ENCODE results near the gene OPCML. TPM values are rescaled to one million over a fixed set of nuclear protein-coding genes. Genes with fewer than 3 reads are reported as not detected.

OPCML gene
- total and polyA plus RNA-seq, 2 experiments from 2014 or later = 1.2 to 4.4 TPM

DNA sequence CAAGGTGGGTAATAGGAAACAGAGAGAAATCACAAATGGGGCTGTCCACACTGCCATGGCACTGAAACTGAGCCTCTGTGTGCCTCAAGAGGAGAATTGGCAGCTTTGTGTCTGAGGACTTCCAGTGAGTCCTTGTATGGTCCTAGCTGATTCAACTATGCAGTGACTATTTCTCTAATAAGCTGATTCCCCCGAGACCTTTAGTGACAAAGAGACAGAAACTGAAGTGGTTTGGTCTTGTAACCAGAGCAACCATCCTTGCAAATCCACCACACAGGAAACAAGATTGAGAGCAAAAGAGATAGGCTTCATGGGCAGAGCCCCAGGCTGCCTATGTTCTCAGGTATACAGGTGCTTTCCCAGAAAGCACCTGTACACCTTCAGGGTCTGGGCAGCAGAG lies 1123.4 kb downstream of the OPCML start:
- H3K4me3 ChIP-seq = no peak overlapping the region
- H3K9me3 Mint-ChIP-seq = no peaks in the 10 kb centered on the region
- H3F3A ChIP-seq (replicated peaks; ENCODE audit: low read depth) = no peaks in the 10 kb centered on the region
- no peaks in the 10 kb centered on the region for H4K20me1 ChIP-seq (replicated peaks; ENCODE audit: insufficient read depth)
- peaks cover 15% of the 10 kb centered on the region; the same call in 1 of the 2 replicates for H3K4me1 ChIP-seq (ENCODE audit: insufficient read depth)
- TF ChIP-seq ZNF331 (CRISPR knock-in tag; IDR thresholded peaks at IDR 0.05; ENCODE audit: low read depth) (no peak), EZH2 (IDR thresholded peaks at IDR 0.05; ENCODE audit: low read depth, unreplicated experiment) (no peak), JUNB (IDR thresholded peaks at IDR 0.05; ENCODE audit: unreplicated experiment) (no peak), EZH2phosphoT487 (IDR thresholded peaks at IDR 0.05; ENCODE audit: unreplicated experiment) (no peak), ZNF114 (CRISPR knock-in tag; IDR thresholded peaks at IDR 0.05) (no peak), CREB1 (CRISPR knock-in tag; IDR thresholded peaks at IDR 0.05; ENCODE audit: low read depth) (no peak), POLR2AphosphoS5 (IDR thresholded peaks at IDR 0.05; ENCODE audit: low read depth) (no peak), STAT1 (IDR thresholded peaks at IDR 0.05; ENCODE audit: unreplicated experiment) (no peak), NANOG (IDR thresholded peaks at IDR 0.05; ENCODE audit: borderline replicate concordance) (no peak)
- TF ChIP-seq, protein P1, sequence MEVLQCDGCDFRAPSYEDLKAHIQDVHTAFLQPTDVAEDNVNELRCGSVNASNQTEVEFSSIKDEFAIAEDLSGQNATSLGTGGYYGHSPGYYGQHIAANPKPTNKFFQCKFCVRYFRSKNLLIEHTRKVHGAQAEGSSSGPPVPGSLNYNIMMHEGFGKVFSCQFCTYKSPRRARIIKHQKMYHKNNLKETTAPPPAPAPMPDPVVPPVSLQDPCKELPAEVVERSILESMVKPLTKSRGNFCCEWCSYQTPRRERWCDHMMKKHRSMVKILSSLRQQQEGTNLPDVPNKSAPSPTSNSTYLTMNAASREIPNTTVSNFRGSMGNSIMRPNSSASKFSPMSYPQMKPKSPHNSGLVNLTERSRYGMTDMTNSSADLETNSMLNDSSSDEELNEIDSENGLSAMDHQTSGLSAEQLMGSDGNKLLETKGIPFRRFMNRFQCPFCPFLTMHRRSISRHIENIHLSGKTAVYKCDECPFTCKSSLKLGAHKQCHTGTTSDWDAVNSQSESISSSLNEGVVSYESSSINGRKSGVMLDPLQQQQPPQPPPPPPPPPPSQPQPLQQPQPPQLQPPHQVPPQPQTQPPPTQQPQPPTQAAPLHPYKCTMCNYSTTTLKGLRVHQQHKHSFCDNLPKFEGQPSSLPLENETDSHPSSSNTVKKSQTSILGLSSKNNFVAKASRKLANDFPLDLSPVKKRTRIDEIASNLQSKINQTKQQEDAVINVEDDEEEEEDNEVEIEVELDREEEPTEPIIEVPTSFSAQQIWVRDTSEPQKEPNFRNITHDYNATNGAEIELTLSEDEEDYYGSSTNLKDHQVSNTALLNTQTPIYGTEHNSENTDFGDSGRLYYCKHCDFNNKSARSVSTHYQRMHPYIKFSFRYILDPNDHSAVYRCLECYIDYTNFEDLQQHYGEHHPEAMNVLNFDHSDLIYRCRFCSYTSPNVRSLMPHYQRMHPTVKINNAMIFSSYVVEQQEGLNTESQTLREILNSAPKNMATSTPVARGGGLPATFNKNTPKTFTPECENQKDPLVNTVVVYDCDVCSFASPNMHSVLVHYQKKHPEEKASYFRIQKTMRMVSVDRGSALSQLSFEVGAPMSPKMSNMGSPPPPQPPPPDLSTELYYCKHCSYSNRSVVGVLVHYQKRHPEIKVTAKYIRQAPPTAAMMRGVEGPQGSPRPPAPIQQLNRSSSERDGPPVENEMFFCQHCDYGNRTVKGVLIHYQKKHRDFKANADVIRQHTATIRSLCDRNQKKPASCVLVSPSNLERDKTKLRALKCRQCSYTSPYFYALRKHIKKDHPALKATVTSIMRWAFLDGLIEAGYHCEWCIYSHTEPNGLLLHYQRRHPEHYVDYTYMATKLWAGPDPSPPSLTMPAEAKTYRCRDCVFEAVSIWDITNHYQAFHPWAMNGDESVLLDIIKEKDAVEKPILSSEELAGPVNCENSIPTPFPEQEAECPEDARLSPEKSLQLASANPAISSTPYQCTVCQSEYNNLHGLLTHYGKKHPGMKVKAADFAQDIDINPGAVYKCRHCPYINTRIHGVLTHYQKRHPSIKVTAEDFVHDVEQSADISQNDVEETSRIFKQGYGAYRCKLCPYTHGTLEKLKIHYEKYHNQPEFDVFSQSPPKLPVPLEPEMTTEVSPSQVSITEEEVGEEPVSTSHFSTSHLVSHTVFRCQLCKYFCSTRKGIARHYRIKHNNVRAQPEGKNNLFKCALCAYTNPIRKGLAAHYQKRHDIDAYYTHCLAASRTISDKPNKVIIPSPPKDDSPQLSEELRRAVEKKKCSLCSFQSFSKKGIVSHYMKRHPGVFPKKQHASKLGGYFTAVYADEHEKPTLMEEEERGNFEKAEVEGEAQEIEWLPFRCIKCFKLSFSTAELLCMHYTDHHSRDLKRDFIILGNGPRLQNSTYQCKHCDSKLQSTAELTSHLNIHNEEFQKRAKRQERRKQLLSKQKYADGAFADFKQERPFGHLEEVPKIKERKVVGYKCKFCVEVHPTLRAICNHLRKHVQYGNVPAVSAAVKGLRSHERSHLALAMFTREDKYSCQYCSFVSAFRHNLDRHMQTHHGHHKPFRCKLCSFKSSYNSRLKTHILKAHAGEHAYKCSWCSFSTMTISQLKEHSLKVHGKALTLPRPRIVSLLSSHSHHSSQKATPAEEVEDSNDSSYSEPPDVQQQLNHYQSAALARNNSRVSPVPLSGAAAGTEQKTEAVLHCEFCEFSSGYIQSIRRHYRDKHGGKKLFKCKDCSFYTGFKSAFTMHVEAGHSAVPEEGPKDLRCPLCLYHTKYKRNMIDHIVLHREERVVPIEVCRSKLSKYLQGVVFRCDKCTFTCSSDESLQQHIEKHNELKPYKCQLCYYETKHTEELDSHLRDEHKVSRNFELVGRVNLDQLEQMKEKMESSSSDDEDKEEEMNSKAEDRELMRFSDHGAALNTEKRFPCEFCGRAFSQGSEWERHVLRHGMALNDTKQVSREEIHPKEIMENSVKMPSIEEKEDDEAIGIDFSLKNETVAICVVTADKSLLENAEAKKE (CRISPR knock-in tag; IDR thresholded peaks at IDR 0.05) = no peak
- TF ChIP-seq, protein P2, sequence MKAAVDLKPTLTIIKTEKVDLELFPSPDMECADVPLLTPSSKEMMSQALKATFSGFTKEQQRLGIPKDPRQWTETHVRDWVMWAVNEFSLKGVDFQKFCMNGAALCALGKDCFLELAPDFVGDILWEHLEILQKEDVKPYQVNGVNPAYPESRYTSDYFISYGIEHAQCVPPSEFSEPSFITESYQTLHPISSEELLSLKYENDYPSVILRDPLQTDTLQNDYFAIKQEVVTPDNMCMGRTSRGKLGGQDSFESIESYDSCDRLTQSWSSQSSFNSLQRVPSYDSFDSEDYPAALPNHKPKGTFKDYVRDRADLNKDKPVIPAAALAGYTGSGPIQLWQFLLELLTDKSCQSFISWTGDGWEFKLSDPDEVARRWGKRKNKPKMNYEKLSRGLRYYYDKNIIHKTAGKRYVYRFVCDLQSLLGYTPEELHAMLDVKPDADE (IDR thresholded peaks at IDR 0.05) = no peak
- TF ChIP-seq, protein P3, sequence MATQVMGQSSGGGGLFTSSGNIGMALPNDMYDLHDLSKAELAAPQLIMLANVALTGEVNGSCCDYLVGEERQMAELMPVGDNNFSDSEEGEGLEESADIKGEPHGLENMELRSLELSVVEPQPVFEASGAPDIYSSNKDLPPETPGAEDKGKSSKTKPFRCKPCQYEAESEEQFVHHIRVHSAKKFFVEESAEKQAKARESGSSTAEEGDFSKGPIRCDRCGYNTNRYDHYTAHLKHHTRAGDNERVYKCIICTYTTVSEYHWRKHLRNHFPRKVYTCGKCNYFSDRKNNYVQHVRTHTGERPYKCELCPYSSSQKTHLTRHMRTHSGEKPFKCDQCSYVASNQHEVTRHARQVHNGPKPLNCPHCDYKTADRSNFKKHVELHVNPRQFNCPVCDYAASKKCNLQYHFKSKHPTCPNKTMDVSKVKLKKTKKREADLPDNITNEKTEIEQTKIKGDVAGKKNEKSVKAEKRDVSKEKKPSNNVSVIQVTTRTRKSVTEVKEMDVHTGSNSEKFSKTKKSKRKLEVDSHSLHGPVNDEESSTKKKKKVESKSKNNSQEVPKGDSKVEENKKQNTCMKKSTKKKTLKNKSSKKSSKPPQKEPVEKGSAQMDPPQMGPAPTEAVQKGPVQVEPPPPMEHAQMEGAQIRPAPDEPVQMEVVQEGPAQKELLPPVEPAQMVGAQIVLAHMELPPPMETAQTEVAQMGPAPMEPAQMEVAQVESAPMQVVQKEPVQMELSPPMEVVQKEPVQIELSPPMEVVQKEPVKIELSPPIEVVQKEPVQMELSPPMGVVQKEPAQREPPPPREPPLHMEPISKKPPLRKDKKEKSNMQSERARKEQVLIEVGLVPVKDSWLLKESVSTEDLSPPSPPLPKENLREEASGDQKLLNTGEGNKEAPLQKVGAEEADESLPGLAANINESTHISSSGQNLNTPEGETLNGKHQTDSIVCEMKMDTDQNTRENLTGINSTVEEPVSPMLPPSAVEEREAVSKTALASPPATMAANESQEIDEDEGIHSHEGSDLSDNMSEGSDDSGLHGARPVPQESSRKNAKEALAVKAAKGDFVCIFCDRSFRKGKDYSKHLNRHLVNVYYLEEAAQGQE (IDR thresholded peaks at IDR 0.05; ENCODE audit: unreplicated experiment) = no peak
- TF ChIP-seq, protein P4, sequence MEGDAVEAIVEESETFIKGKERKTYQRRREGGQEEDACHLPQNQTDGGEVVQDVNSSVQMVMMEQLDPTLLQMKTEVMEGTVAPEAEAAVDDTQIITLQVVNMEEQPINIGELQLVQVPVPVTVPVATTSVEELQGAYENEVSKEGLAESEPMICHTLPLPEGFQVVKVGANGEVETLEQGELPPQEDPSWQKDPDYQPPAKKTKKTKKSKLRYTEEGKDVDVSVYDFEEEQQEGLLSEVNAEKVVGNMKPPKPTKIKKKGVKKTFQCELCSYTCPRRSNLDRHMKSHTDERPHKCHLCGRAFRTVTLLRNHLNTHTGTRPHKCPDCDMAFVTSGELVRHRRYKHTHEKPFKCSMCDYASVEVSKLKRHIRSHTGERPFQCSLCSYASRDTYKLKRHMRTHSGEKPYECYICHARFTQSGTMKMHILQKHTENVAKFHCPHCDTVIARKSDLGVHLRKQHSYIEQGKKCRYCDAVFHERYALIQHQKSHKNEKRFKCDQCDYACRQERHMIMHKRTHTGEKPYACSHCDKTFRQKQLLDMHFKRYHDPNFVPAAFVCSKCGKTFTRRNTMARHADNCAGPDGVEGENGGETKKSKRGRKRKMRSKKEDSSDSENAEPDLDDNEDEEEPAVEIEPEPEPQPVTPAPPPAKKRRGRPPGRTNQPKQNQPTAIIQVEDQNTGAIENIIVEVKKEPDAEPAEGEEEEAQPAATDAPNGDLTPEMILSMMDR (conservative IDR thresholded peaks at IDR 0.05; ENCODE audit: low read depth in 2 of 2) = no peak
- H3K4me1 Mint-ChIP-seq = peaks cover 15% of the 10 kb centered on the region
- no peaks in the 10 kb centered on the region for H3K36me3 Mint-ChIP-seq (ENCODE audit: low read depth)
- H3K27me3 ChIP-seq (ENCODE audit: insufficient read depth) = no peaks in the 10 kb centered on the region
- ATAC-seq (no peak), DNase-seq (ENCODE audit: low spot score) (no peak)
- no peaks in the 10 kb centered on the region for H3K79me2 ChIP-seq (replicated peaks; ENCODE audit: insufficient read depth)
- H3K4me2 ChIP-seq = no peak overlapping the region
- H3K27me3 Mint-ChIP-seq (ENCODE audit: insufficient read depth, low read depth, poor library complexity) = no peaks in the 10 kb centered on the region
- H3K4me3 Mint-ChIP-seq = no peak overlapping the region
- H2AFZ ChIP-seq = no peak overlapping the region
- H3K9me2 ChIP-seq (ENCODE audit: insufficient read depth) = no peaks in the 10 kb centered on the region
- no peak overlapping the region for H3K27ac ChIP-seq (ENCODE audit: low read depth)
- no peaks in the 10 kb centered on the region for H3K36me3 ChIP-seq (ENCODE audit: insufficient read depth)
- no peak overlapping the region for H3K27ac Mint-ChIP-seq

Measured in GM23338 (cell line).